GM13976 (cell line): Measurements from ENCODE around the gene HTR4.

ENCODE experiments used
- DNase-seq: peaks from one replicate; pipeline ENCODE4 v3.0.0; 2012; ENCODE audit warnings: low spot score
- CTCF ChIP-seq: IDR thresholded peaks from 2 replicates; pipeline ENCODE4 v1.5.1; 2012; ENCODE audit warnings: borderline replicate concordance, mild to moderate bottlenecking; ENCODE audit not compliant: insufficient read depth; ENCODE audit errors: extremely low read depth, missing control alignments, control extremely low read depth
- in situ Hi-C: fragments of 300-500 bp; cut with MboI; formaldehyde crosslinking; loops from one replicate; pipeline ENCODE4 v1.12.0; 2022; ENCODE audit warnings: low sequenced_read_pairs, mixed read lengths, inconsistent platforms; ENCODE audit not compliant: unreplicated experiment

The HTR4 gene

GRCh38 chr5:148653836-148654781, at the start of gene HTR4:
Gene HTR4, minus strand, starts transcription at chr5:148654527. Its CDS starts 17,513 bp downstream, at chr5:148637014.
- DNase-seq, result no peak

GRCh38 chr5:148702019-148702596, 47.8 kb upstream of the HTR4 start:
- DNase-seq, result no peak
- no peak for TF ChIP-seq CTCF
- in situ Hi-C loops, result loop anchor here (25.0 kb wide), 1 partner anchor 515 kb away; no protein-coding TSS in a partner anchor

More at GRCh38 chr5:148653836-148654781, at the start of gene HTR4:
- in situ Hi-C loops, result no loop called here
- TF ChIP-seq CTCF, result no peak

GRCh38 chr5:148699028-148699427, 44.7 kb upstream of the HTR4 start:
- in situ Hi-C loops, result no loop called here
- DNase-seq, result no peak
- TF ChIP-seq CTCF, result no peak

- no peak for TF ChIP-seq CTCF
- in situ Hi-C loops, result no loop called here
- DNase-seq, result no peak
These were observed 43.5 kb upstream of the HTR4 start for GRCh38 chr5:148697809-148698196.

GRCh38 chr5:148697180-148697808, 43.0 kb upstream of the HTR4 start:
- in situ Hi-C loops, result no loop called here
- no peak for DNase-seq
- TF ChIP-seq CTCF, result no peak

GRCh38 chr5:148696187-148697036, 42.1 kb upstream of the HTR4 start:
- no peak for DNase-seq
- in situ Hi-C loops, result no loop called here
- no peak for TF ChIP-seq CTCF
